ENCODE results near the gene ZSCAN5B.

DNA sequence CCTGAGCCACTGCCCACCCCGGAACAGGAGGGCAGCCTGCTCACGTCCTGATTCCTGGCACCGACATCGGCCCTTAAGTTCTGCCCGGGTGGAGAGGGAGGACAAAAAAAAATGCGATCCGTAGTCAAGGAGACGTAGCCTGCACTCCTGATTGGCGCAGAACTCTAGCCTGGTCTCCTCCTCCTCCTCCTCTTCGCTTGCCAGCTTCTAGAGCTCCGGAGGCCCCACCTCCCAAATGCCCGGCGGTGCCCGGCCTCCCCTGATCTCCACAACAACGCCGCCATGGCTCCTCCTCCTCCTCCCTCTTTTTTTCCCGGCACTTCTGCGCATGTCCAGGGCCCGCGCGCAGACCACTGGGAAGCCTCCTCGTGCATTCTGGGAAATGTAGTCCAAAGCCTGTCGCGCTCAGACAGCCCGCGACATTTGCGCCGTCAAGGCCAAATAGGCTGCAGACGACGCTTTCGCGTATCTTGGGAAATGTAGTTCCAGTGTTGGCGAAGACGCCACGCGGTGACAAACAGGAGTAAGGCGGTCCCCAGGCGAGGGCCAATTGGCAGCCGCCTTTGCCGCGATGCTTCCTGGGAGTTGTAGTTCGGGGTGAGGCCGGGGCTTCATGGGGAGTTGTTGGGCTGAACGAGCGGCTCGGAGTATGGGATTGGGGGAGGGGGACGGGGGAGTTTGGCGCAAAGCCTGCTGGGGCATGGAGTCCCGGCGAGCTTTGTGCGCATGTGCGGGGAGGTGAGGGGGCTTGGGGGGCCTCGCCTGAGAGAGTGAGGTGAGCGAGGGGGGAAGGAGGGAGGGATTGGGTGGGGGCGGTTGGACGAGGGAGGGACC lies 56.8 kb downstream of the ZSCAN5B start, which contains the start of gene ZNF444:
- TF ChIP-seq, protein P1, sequence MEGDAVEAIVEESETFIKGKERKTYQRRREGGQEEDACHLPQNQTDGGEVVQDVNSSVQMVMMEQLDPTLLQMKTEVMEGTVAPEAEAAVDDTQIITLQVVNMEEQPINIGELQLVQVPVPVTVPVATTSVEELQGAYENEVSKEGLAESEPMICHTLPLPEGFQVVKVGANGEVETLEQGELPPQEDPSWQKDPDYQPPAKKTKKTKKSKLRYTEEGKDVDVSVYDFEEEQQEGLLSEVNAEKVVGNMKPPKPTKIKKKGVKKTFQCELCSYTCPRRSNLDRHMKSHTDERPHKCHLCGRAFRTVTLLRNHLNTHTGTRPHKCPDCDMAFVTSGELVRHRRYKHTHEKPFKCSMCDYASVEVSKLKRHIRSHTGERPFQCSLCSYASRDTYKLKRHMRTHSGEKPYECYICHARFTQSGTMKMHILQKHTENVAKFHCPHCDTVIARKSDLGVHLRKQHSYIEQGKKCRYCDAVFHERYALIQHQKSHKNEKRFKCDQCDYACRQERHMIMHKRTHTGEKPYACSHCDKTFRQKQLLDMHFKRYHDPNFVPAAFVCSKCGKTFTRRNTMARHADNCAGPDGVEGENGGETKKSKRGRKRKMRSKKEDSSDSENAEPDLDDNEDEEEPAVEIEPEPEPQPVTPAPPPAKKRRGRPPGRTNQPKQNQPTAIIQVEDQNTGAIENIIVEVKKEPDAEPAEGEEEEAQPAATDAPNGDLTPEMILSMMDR (conservative IDR thresholded peaks at IDR 0.05; ENCODE audit: low read depth, low read length) = no peak
- TF ChIP-seq EZH2 (IDR thresholded peaks at IDR 0.05; ENCODE audit: low read length, unreplicated experiment) = no peak

Data from PC-3 (cell line).